Nephron progenitor cell (in vitro differentiated cells): Measurements from ENCODE around the gene PTPRD.

ENCODE experiments used
- DNase-seq: peaks from one replicate; pipeline ENCODE4 v3.0.0; 2021
- H3K27ac Mint-ChIP-seq: 2 replicates; pipeline ENCODE4 v1.8.0; 2021; ENCODE audit warnings: mild to moderate bottlenecking, moderate library complexity, mixed read lengths
- H3K27me3 Mint-ChIP-seq: 2 replicates; pipeline ENCODE4 v1.8.0; 2021; ENCODE audit warnings: mild to moderate bottlenecking, low read depth, mixed read lengths; ENCODE audit not compliant: poor library complexity
- H3K36me3 Mint-ChIP-seq: 2 replicates; pipeline ENCODE4 v1.8.0; 2021; ENCODE audit warnings: low read depth, mixed read lengths
- H3K4me1 Mint-ChIP-seq: 2 replicates; pipeline ENCODE4 v1.8.0; 2021; ENCODE audit warnings: mixed read lengths
- H3K4me3 Mint-ChIP-seq: 2 replicates; pipeline ENCODE4 v1.8.0; 2021; ENCODE audit warnings: mild to moderate bottlenecking, moderate library complexity, mixed read lengths
- H3K9me3 Mint-ChIP-seq: 2 replicates; pipeline ENCODE4 v1.8.0; 2021; ENCODE audit warnings: mild to moderate bottlenecking, moderate library complexity, mixed read lengths
- TF ChIP-seq, protein P1 (sequence below): fragments of 200-600 bp; sonication (generic); IDR thresholded peaks from 2 replicates; pipeline ENCODE4 v1.5.0; 2021; ENCODE audit warnings: antibody characterized with exemption

PTPRD gene

DNA sequence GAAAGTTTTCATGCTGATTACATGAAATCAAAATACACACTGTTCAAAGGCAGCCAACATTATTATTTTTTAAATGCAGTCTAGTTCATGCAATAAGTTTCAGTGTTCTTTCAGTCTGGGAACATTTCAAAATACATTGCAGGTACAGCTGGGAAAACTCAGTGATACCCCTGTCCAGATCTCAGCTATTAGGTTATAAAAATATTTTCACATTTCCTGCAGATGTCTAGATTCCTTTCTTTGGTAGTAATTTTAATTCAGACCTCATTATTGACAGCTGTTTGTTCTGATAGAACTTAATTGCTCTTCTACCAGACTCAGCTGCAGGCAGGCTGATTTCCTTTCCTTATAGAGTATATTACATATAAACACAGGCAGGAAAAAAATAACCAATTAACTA, 2256.4 kb downstream of the PTPRD start:
- Mint-ChIP-seq H3K27me3 (no peaks in the 10 kb centered on the region), H3K4me3 (no peak overlapping the region), H3K4me1 (peaks cover 4% of the 10 kb centered on the region), H3K27ac (no peak overlapping the region), H3K36me3 (peaks cover 27% of the 10 kb centered on the region), H3K9me3 (no peaks in the 10 kb centered on the region)
- DNase-seq, result no peak
- TF ChIP-seq, protein P1, sequence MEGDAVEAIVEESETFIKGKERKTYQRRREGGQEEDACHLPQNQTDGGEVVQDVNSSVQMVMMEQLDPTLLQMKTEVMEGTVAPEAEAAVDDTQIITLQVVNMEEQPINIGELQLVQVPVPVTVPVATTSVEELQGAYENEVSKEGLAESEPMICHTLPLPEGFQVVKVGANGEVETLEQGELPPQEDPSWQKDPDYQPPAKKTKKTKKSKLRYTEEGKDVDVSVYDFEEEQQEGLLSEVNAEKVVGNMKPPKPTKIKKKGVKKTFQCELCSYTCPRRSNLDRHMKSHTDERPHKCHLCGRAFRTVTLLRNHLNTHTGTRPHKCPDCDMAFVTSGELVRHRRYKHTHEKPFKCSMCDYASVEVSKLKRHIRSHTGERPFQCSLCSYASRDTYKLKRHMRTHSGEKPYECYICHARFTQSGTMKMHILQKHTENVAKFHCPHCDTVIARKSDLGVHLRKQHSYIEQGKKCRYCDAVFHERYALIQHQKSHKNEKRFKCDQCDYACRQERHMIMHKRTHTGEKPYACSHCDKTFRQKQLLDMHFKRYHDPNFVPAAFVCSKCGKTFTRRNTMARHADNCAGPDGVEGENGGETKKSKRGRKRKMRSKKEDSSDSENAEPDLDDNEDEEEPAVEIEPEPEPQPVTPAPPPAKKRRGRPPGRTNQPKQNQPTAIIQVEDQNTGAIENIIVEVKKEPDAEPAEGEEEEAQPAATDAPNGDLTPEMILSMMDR, result no peak

DNA sequence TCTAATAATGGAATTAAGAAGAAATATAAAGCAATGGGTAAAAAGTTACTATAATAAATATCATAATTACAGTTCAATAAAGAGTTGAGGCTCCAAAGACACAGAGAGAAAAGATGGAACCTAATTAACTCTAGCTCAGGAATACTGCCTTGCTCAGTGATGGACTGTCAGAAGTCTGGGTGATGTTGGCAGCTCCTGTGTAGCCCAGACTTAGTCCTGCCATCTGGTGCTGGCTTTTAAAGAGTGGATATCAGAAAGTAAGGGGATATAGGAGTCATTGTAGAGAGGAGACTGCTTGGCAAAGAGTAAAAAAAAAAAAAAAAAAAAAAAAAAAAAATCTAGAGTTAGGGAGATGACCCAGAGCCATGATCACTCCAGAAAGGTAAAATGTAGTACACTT, 2261.4 kb downstream of the PTPRD start:
- TF ChIP-seq, protein P1, result no peak
- Mint-ChIP-seq H3K27me3 (no peaks in the 10 kb centered on the region), H3K9me3 (no peaks in the 10 kb centered on the region), H3K27ac (peak overlapping the region; percentile 12), H3K4me1 (peaks cover 5% of the 10 kb centered on the region), H3K36me3 (peaks cover 40% of the 10 kb centered on the region), H3K4me3 (no peak overlapping the region)
- no peak for DNase-seq

DNA sequence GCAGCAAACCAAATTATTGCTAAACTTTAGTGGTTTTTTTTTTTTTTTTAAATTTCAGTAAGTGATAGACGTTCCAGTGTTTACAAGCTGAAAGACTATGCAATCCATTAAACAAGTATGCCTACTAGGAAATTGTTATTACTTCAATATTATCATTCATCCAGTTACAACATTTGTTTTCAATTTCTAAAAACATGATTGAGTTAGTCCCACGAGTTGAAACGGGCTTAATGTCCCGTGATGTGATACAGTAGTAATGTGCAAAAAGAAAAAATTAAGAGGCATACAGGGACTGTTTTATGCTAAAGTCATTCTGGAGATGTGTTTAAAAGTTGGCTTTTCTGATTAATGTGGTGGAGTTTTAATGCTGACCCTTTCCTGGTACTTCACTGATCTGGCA, 2262.9 kb downstream of the PTPRD start:
- Mint-ChIP-seq H3K4me3 (no peak overlapping the region), H3K36me3 (peaks cover 46% of the 10 kb centered on the region), H3K9me3 (no peaks in the 10 kb centered on the region), H3K27me3 (no peaks in the 10 kb centered on the region), H3K27ac (no peak overlapping the region), H3K4me1 (peaks cover 5% of the 10 kb centered on the region)
- DNase-seq, result no peak
- TF ChIP-seq, protein P1, result no peak

DNA sequence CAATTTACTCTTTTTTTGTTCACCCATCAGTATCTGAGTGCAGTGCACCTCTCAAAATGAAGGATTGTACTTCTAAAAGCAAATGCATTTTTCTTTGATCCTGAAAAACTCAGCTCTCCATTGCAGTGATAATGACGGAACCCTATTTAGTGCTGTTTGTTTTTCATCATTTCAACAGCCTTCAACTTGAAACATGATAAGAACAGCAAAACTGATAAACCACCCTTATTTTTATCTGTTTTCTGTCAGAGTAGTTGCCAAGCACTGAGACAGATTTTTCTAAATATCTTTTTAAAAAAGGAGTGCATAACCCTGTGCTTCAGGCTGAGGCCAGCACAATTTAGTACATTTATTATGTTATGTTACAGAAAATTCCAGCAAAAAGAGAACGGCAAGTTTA, 2263.4 kb downstream of the PTPRD start:
- no peak for DNase-seq
- TF ChIP-seq, protein P1, result no peak
- H3K27ac Mint-ChIP-seq, result no peak overlapping the region
- H3K4me1 Mint-ChIP-seq, result peaks cover 5% of the 10 kb centered on the region
- H3K4me3 Mint-ChIP-seq, result no peak overlapping the region
- peaks cover 41% of the 10 kb centered on the region for H3K36me3 Mint-ChIP-seq
- no peaks in the 10 kb centered on the region for H3K27me3 Mint-ChIP-seq
- no peaks in the 10 kb centered on the region for H3K9me3 Mint-ChIP-seq

DNA sequence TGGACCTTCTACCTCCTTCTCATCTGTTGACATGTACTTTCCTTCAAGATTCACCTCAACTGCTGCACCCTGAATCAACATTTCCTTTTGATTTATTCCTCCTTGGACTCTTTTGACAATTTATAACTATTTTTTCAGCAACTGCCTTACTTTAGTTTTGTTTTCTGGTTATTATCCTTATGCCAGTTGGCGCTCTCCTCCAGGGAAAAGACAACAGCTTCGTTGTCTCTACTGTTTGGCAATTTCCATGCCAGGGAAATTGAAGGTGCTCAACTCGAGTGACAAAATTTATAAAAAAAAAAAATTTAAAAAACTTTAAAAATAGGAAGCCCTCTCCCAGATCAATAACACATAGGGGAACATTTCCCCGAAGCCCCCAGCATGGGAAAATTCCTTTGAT, 2264.0 kb downstream of the PTPRD start:
- H3K36me3 Mint-ChIP-seq, result peaks cover 40% of the 10 kb centered on the region
- DNase-seq, result no peak
- H3K27me3 Mint-ChIP-seq, result no peaks in the 10 kb centered on the region
- TF ChIP-seq, protein P1, result no peak
- peaks cover 5% of the 10 kb centered on the region for H3K4me1 Mint-ChIP-seq
- no peak overlapping the region for H3K27ac Mint-ChIP-seq
- H3K9me3 Mint-ChIP-seq, result no peaks in the 10 kb centered on the region
- no peak overlapping the region for H3K4me3 Mint-ChIP-seq

DNA sequence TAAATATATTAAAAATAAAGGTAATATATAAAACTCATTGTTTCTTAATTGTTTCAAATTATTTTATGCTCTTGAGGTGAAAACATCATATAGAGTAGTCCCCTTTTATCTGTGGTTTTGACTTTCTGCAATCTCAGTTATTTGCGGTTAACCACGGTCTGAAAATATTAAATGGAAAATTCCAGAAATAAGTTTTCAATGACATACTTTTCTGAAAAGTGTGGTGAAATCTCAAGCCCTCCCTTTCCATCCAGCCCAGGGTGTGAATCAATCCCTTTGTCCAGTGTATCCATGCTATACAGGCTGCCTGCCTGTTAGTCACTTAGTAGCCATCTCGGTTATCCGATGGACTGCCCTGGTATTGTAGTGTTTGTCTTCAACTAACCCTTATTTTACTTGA, 2266.5 kb downstream of the PTPRD start:
- Mint-ChIP-seq H3K4me3 (no peak overlapping the region), H3K27ac (no peak overlapping the region), H3K4me1 (peaks cover 5% of the 10 kb centered on the region), H3K27me3 (no peaks in the 10 kb centered on the region), H3K36me3 (peaks cover 39% of the 10 kb centered on the region), H3K9me3 (no peaks in the 10 kb centered on the region)
- TF ChIP-seq, protein P1, result no peak
- no peak for DNase-seq
